Activated CD4-positive, alpha-beta T cell treated with anti-CD3 and anti-CD28 coated beads, Interleukin-2, amount 50 U/mL, for 16 hours (primary cell): ENCODE measurements around the gene PREP.
"Not testable (repeated sequence)": the region's sequence is repeated elsewhere in the genome, so short reads cannot be mapped to it uniquely, and the experiment has no call there.

Experiments
- DNase-seq: peaks from one replicate; pipeline ENCODE4 v3.0.0-alpha.2; 2020

PREP gene

DNA sequence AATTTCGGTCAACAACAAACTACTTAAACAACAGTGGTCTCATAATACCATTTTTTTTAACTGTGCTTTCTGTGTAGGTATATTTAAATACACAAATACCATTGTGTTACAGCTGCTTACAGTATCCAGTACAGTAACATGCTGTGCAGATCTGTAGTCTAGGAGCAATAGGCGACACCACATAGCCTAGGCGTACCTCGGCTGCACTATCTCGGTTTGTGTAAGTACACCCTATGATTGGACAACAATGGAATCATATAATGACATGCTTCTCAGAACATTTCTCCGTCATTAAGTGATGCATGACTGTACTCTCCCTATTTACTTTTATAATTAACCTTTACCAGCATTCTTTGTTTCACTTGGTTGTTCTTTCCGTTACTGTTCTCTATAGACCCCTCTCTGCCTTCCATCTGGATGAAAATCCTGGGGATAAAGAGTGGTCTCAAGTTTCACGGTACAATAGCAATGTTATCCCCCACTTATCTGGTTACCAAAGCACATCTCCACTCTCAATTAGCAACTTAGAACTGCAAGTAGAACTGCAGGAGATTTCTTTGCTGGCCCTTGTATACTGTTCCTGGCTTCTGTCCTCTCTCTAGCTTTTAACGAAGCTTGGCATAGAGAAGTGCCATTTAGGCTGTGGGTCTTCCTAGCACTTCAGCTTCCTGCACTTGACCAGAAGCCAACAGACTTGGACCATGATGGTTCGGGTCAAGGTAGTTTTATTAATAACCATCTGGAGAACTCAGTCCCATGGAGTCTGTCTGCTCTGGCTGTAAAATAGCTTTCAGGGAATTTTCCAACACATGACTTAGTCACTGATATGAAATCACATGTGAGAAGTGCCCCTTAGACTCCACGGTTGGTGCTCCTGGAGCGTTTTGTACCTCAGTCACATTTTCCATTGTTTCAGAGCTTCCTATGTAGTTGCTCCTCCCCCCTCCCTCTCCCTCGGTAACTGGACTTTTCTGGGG is 142.7 kb downstream of the PREP start:
- no peak for DNase-seq

DNA sequence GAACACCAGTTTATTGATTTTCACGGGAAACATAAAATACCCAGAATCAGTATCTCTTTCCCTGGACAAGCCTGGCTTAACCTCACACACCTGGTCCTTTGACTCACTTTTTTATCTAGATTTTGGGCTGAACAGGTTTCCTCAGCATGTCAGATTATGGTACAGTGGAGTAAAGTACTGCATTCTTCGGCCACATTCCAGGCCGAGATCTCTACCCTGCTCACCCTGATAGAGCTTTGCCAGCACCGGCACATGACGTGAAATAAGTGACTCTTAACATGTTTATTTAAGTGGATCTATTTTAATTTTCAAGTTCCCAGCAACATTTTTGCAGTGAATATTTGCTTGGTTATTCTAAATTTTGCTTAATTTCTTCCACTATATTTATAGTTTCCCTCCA is 144.1 kb downstream of the PREP start:
- DNase-seq, result no peak

DNA sequence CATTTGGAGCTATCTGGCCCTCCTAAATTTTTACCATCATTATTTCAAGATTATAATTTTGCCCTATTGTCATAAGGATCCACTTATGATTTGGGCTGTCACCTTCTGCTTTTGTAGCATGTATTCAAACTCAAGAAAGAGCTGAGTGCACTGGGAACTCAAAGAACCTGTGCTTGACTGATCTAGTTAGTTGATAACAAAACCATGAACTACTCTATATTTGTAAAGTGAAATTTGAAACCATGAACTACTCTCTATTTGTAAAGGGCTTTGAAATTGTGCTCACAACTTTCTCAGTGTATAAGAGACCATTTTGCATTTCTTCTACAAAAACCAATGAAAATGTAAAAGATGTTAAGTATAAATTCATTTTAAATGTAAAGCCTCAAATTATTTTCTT is 145.5 kb downstream of the PREP start:
- no peak for DNase-seq

DNA sequence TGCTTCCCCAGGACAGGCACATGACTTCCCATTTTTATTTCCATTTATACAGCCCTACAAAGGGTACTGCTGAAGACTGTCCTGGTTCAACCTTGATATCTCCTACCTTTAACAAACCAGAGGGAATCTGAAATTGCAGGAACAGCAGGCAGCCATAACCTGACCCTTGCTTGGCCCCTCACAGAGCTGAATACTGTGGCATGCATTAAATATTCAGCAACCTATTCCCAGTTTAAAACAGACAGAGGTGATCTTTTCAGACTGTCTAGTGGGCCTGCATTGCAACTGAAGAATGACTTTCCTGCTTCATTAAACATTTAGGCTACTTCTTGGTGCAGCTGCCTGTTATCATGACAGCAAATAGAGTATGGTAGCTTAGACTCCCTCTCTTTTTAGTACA is 146.3 kb downstream of the PREP start:
- no peak for DNase-seq

GRCh38 chr6:105253787-105254186 is 149.1 kb downstream of the PREP start:
- DNase-seq, result no peak

DNA sequence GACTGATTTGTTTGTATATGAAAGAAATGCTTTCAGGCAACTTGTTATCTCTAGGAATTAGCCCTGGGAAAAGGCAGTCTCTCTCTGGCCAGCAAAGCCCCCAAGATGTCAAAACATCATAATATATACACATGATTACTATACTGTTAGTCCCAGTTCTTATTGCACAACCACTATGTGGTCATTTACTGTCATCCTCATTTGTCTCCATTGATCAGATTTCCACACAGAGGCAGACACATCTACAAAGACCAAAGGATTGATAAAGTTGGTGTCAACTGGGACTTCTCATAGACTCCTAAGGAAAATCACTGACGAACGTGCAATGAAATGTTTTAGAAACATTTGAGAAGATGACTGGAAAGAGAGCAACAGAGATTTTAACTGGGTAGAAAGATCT is 151.2 kb downstream of the PREP start:
- no peak for DNase-seq

GRCh38 chr6:105250533-105250932 is 152.3 kb downstream of the PREP start:
- DNase-seq, result no peak

DNA sequence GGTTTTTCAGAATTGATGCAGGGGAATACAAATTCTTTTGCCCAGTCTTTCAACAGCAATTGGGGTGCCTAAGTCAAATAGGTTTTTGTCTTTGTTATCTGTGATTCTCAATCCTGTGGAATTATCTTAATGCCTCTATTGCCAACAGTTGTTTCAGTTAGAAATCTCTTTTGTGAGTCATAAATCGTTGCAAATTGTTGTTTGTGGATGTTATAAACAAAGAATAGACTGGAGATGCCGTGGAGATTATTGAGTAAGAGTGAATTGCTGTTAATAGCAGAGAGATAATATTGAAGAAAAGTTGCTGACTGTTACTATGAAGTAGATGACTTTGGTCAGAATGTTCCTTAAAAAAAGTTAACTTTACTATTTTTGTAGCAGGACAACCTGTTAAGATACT is 159.4 kb downstream of the PREP start:
- DNase-seq, result no peak

DNA sequence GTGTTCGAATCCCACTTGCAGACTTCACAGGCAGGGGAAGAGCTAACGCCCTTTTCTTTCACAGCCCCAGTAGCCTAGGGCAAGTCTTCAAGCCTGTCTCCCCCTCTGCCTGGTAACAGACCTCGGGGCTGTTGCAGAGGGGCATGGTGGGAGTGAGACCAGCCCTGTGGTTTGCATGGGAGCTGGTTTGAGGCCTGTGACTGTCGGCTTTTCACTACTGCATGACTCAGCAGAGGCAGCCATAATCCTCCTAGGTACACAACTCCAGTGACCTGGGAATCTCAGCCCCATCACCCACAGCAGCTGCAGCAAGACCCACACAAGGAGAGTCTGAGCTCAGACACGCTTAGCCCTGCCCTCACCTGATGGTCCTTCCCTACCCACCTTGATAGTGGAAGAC is 167.7 kb downstream of the PREP start:
- DNase-seq, result no peak

DNA sequence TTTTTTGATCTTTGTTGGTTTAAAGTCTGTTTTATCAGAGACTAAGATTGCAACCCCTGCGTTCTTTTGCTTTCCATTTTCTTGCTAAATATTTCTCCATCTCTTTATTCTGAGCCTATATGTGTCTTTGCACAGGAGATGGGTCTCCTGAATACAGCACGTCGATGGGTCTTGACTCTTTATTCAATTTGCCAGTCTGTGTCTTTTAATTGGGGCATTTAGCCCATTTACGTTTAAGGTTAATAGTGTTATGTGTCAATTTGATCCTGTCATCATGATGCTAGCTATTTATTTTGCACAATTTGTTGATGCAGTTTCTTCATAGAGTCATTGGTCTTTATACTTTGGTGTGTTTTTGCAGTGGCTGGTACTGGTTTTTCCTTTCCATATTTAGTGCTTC is 171.1 kb downstream of the PREP start:
- not testable (repeated sequence) for DNase-seq
